Measurements from ENCODE around the gene SPEF2.

The SPEF2 gene

GRCh38 chr5:35771300-35771699 lies 153.6 kb downstream of the SPEF2 start:
- CTCF ChIA-PET: interaction anchor here (0.9 to 1.4 kb wide), 2 partner anchors 153 kb away, joined by 4 to 8 read pairs; no protein-coding TSS in a partner anchor
- DNase-seq (ENCODE audit: low read depth, low spot score): peak; percentile 37
- no peak overlapping the region for H3K4me3 ChIP-seq (ENCODE audit: low read depth, low read length)
- POLR2A ChIA-PET: interaction anchor here (0.6 kb wide), 1 partner anchor 153 kb away, joined by 3 read pairs; no protein-coding TSS in a partner anchor
- TF ChIP-seq CTCF (IDR thresholded peaks at IDR 0.05; ENCODE audit: insufficient read depth, low read length, missing control alignments): no peak

- DNase-seq (ENCODE audit: low read depth, low spot score): no peak
- ChIA-PET CTCF (interaction anchor here (0.9 to 1.5 kb wide), 3 partner anchors 88 to 154 kb away, joined by 3 to 7 read pairs (median 4); no protein-coding TSS in a partner anchor), POLR2A (no interaction called here)
- H3K4me3 ChIP-seq (ENCODE audit: low read depth, low read length): no peak overlapping the region
- TF ChIP-seq CTCF (IDR thresholded peaks at IDR 0.05; ENCODE audit: insufficient read depth, low read length, missing control alignments): no peak
Measured at GRCh38 chr5:35771839-35772238, 154.2 kb downstream of the SPEF2 start.

- no peak for DNase-seq (ENCODE audit: low read depth, low spot score)
- no peak overlapping the region for H3K4me3 ChIP-seq (ENCODE audit: low read depth, low read length)
- CTCF ChIA-PET: interaction anchor here (1.5 kb wide), 1 partner anchor 151 kb away, joined by 5 read pairs; no protein-coding TSS in a partner anchor
- TF ChIP-seq CTCF (IDR thresholded peaks at IDR 0.05; ENCODE audit: insufficient read depth, low read length, missing control alignments): no peak
- POLR2A ChIA-PET: no interaction called here
Measured at GRCh38 chr5:35773967-35774366, 156.3 kb downstream of the SPEF2 start.

- no peak for TF ChIP-seq CTCF (IDR thresholded peaks at IDR 0.05; ENCODE audit: insufficient read depth, low read length, missing control alignments)
- ChIA-PET POLR2A (no interaction called here), CTCF (interaction anchor here (0.6 to 11.6 kb wide), 29 partner anchors 11 to 409 kb away, joined by 3 to 208 read pairs (median 5); partner anchors contain the start of gene IL7R)
- DNase-seq (ENCODE audit: low read depth, low spot score): no peak
- H3K4me3 ChIP-seq (ENCODE audit: low read depth, low read length): no peak overlapping the region
Measured at GRCh38 chr5:35776757-35777156, 159.1 kb downstream of the SPEF2 start.

GRCh38 chr5:35777358-35778087 lies 159.9 kb downstream of the SPEF2 start:
- POLR2A ChIA-PET: no interaction called here
- peak; percentile 51 for TF ChIP-seq CTCF (IDR thresholded peaks at IDR 0.05; ENCODE audit: insufficient read depth, low read length, missing control alignments)
- DNase-seq (ENCODE audit: low read depth, low spot score): peak; percentile 41
- CTCF ChIA-PET: interaction anchor here (0.5 to 11.6 kb wide), 40 partner anchors 9 to 410 kb away, joined by 3 to 208 read pairs (median 4); partner anchors contain the start of gene IL7R
- H3K4me3 ChIP-seq (ENCODE audit: low read depth, low read length): no peak overlapping the region

GRCh38 chr5:35778259-35778769 lies 160.7 kb downstream of the SPEF2 start:
- no peak overlapping the region for H3K4me3 ChIP-seq (ENCODE audit: low read depth, low read length)
- ChIA-PET CTCF (interaction anchor here (0.5 to 11.6 kb wide), 30 partner anchors 9 to 157 kb away, joined by 3 to 208 read pairs (median 6); no protein-coding TSS in a partner anchor), POLR2A (no interaction called here)
- DNase-seq (ENCODE audit: low read depth, low spot score): no peak
- TF ChIP-seq CTCF (IDR thresholded peaks at IDR 0.05; ENCODE audit: insufficient read depth, low read length, missing control alignments): no peak
